H1 (cell line): ENCODE measurements around the gene DGAT2L6. TPM values are rescaled to one million over a fixed set of nuclear protein-coding genes. Genes with fewer than 3 reads are reported as not detected.

ENCODE experiments used
- CTCF ChIA-PET: fragments of 300-600 bp; sonication (Branson Sonifier 250); formaldehyde crosslinking; loops from one replicate; lab custom pipeline; 2021; ENCODE audit not compliant: partially characterized antibody; lab: Charles Lee
- POLR2A ChIA-PET: fragments of 300-600 bp; sonication (Branson Sonifier 250); formaldehyde crosslinking; loops from one replicate; lab custom pipeline; 2021; ENCODE audit warnings: inconsistent platforms; ENCODE audit not compliant: partially characterized antibody; lab: Charles Lee
- DNase-seq, 2 experiments: peaks; one replicate each; pipeline versions ENCODE4 v3.0.0 to v3.0.0-alpha.2; 2010 to 2022; ENCODE audit warnings: low spot score in 2 of 2, low read depth in 1 of 2, mixed read lengths in 1 of 2
- FAIRE-seq: peaks from 2 replicates; lab custom pipeline; 2011; peaks lifted over from hg19 to GRCh38; lab: Jason Lieb, UNC
- H2AFZ ChIP-seq: 2 replicates; pipeline ENCODE4 v1.8.1; 2012; ENCODE audit warnings: low read length, inconsistent platforms
- H2AK5ac ChIP-seq: 2 replicates; pipeline ENCODE4 v1.6.1; 2013; ENCODE audit warnings: low read depth, low read length
- H2BK120ac ChIP-seq: replicated peaks from 2 replicates; pipeline ENCODE3; 2013; ENCODE audit warnings: low read depth, low read length, inconsistent platforms
- H2BK12ac ChIP-seq: 2 replicates; pipeline ENCODE4 v1.6.1; 2013; ENCODE audit warnings: low read depth, low read length
- H2BK15ac ChIP-seq: 2 replicates; pipeline ENCODE4 v1.6.1; 2013; ENCODE audit warnings: low read length
- H2BK20ac ChIP-seq: 2 replicates; pipeline ENCODE4 v1.6.1; 2013; ENCODE audit warnings: low read length
- H2BK5ac ChIP-seq: 2 replicates; pipeline ENCODE4 v1.6.1; 2013; ENCODE audit warnings: low read depth, low read length
- H3K14ac ChIP-seq: 2 replicates; pipeline ENCODE4 v1.6.1; 2013; ENCODE audit warnings: inconsistent platforms; ENCODE audit not compliant: insufficient read length
- H3K18ac ChIP-seq: 2 replicates; pipeline ENCODE4 v1.6.1; 2013; ENCODE audit warnings: low read length; ENCODE audit errors: extremely low read depth
- H3K23ac ChIP-seq: 2 replicates; pipeline ENCODE4 v1.6.1; 2013; ENCODE audit warnings: inconsistent platforms; ENCODE audit not compliant: insufficient read length
- H3K23me2 ChIP-seq: 2 replicates; pipeline ENCODE4 v1.6.1; 2013; ENCODE audit warnings: low read depth, low read length
- H3K27ac ChIP-seq: 2 replicates; pipeline ENCODE4 v1.6.1; 2011; ENCODE audit warnings: low read depth, low read length, inconsistent platforms
- H3K27me3 ChIP-seq, 4 experiments: replicated peaks in 1 of 4; 1 replicate in 1 of 4; 2 replicates in 3 of 4; pipeline versions ENCODE4 v1.6.1 to v1.8.1; 2011 to 2013; ENCODE audit warnings: low read length in 3 of 4, mild to moderate bottlenecking in 3 of 4, inconsistent platforms in 2 of 4, mixed read lengths in 2 of 4, moderate library complexity in 1 of 4; ENCODE audit not compliant: control insufficient read depth in 3 of 4, insufficient read depth in 3 of 4; ENCODE audit errors: extremely low read depth in 1 of 4
- H3K36me3 ChIP-seq, 4 experiments: 2 replicates each; pipeline versions ENCODE4 v1.6.1 to v1.8.1; 2011 to 2013; ENCODE audit warnings: mild to moderate bottlenecking in 4 of 4, low read length in 3 of 4, moderate library complexity in 2 of 4, control low read depth in 1 of 4, inconsistent platforms in 1 of 4; ENCODE audit not compliant: insufficient read depth in 4 of 4, control insufficient read depth in 2 of 4
- H3K4ac ChIP-seq: replicated peaks from 2 replicates; pipeline ENCODE3; 2013; ENCODE audit warnings: low read length, low read depth, mixed read lengths, inconsistent platforms; ENCODE audit not compliant: insufficient read length
- H3K4me1 ChIP-seq, 4 experiments: replicated peaks in 1 of 4; 1 replicate in 1 of 4; 2 replicates in 3 of 4; pipeline versions ENCODE4 v1.6.1 to v1.8.1; 2011 to 2013; ENCODE audit warnings: low read length in 3 of 4, inconsistent platforms in 2 of 4, mixed read lengths in 1 of 4; ENCODE audit not compliant: insufficient read depth in 4 of 4, control insufficient read depth in 3 of 4
- H3K4me2 ChIP-seq, 2 experiments: 2 replicates each; pipeline versions ENCODE4 v1.6.1 to v1.8.1; 2011 to 2013; ENCODE audit warnings: low read depth in 2 of 2, low read length in 2 of 2, control low read depth in 1 of 2, inconsistent platforms in 1 of 2, mild to moderate bottlenecking in 1 of 2; ENCODE audit not compliant: insufficient read depth in 1 of 2
- H3K4me3 ChIP-seq, 4 experiments: fragments of 200-600, 300-600 bp in 1 of 4; sonication (generic), shearing (Covaris generic), sonication (Bioruptor Twin) in 1 of 4; 2 replicates each; pipeline versions ENCODE4 v1.5.1 to v1.8.1; 2011 to 2016; ENCODE audit warnings: low read length in 4 of 4, low read depth in 3 of 4, control low read depth in 2 of 4, inconsistent platforms in 2 of 4, mild to moderate bottlenecking in 2 of 4, mixed read lengths in 1 of 4, moderate library complexity in 1 of 4; ENCODE audit not compliant: insufficient read depth in 2 of 4; ENCODE audit errors: extremely low read depth in 1 of 4
- H3K56ac ChIP-seq: replicated peaks from 2 replicates; pipeline ENCODE3; 2013; ENCODE audit warnings: low read depth, mild to moderate bottlenecking, mixed read lengths, low read length, inconsistent platforms; ENCODE audit not compliant: insufficient read length
- H3K79me1 ChIP-seq: 2 replicates; pipeline ENCODE4 v1.6.1; 2013; ENCODE audit warnings: low read depth, low read length, control low read depth
- H3K79me2 ChIP-seq, 2 experiments: 2 replicates each; pipeline versions ENCODE4 v1.6.1 to v1.8.1; 2012 to 2013; ENCODE audit warnings: low read length in 2 of 2, mild to moderate bottlenecking in 2 of 2, inconsistent platforms in 1 of 2; ENCODE audit not compliant: insufficient read depth in 2 of 2, control insufficient read depth in 1 of 2
- H3K9ac ChIP-seq, 4 experiments: replicated peaks in 1 of 4; 1 replicate in 1 of 4; 2 replicates in 3 of 4; pipeline versions ENCODE4 v1.6.1 to v1.8.1; 2011 to 2013; ENCODE audit warnings: low read depth in 3 of 4, low read length in 3 of 4, control low read depth in 2 of 4, mild to moderate bottlenecking in 2 of 4, moderate library complexity in 2 of 4, inconsistent platforms in 1 of 4; ENCODE audit errors: extremely low read depth in 1 of 4
- H3K9me3 ChIP-seq, 2 experiments: 2 replicates each; pipeline versions ENCODE4 v1.6.1 to v1.8.1; 2012 to 2013; ENCODE audit warnings: mild to moderate bottlenecking in 2 of 2, moderate library complexity in 2 of 2, control low read depth in 1 of 2, inconsistent platforms in 1 of 2, low read depth in 1 of 2, low read length in 1 of 2, mixed read lengths in 1 of 2; ENCODE audit not compliant: insufficient read depth in 2 of 2
- H4K20me1 ChIP-seq, 2 experiments: replicated peaks in 1 of 2; 2 replicates each; pipeline versions ENCODE3 to v1.8.1; 2011 to 2013; ENCODE audit warnings: inconsistent platforms in 2 of 2, low read length in 2 of 2, mild to moderate bottlenecking in 1 of 2; ENCODE audit not compliant: insufficient read depth in 2 of 2, control insufficient read depth in 1 of 2
- H4K5ac ChIP-seq: 2 replicates; pipeline ENCODE4 v1.6.1; 2013; ENCODE audit warnings: low read length, low read depth, mixed read lengths, inconsistent platforms; ENCODE audit not compliant: insufficient read length
- H4K8ac ChIP-seq: 2 replicates; pipeline ENCODE4 v1.8.0; 2013; ENCODE audit warnings: mild to moderate bottlenecking, moderate library complexity, low read length, inconsistent platforms; ENCODE audit not compliant: insufficient read depth; ENCODE audit errors: extremely low read depth
- H4K91ac ChIP-seq: replicated peaks from 2 replicates; pipeline ENCODE3; 2013; ENCODE audit warnings: low read length, mixed read lengths, inconsistent platforms; ENCODE audit not compliant: insufficient read length
- CEBPB ChIP-seq: IDR thresholded peaks from 2 replicates; pipeline ENCODE4 v1.6.1; 2012; ENCODE audit warnings: low read depth, low read length
- CTCF ChIP-seq, 3 experiments: IDR thresholded peaks; 1 replicate in 2 of 3; 2 replicates in 1 of 3; pipeline versions ENCODE4 v1.5.1 to v1.6.1; 2011; ENCODE audit warnings: low read length in 3 of 3, mild to moderate bottlenecking in 3 of 3, inconsistent platforms in 2 of 3, low read depth in 1 of 3, moderate library complexity in 1 of 3; ENCODE audit not compliant: insufficient read depth in 1 of 3; ENCODE audit errors: control extremely low read depth in 1 of 3
- GABPA ChIP-seq: IDR thresholded peaks from 2 replicates; pipeline ENCODE4 v1.6.1; 2011; ENCODE audit warnings: mild to moderate bottlenecking, low read length, moderate library complexity, borderline replicate concordance; ENCODE audit not compliant: insufficient read depth
- NRF1 ChIP-seq: IDR thresholded peaks from 2 replicates; pipeline ENCODE4 v1.6.1; 2011; ENCODE audit warnings: mild to moderate bottlenecking, low read depth, low read length, improper control_type of control experiment
- POLR2AphosphoS5 ChIP-seq: IDR thresholded peaks from 2 replicates; pipeline ENCODE4 v1.6.1; 2011; ENCODE audit warnings: low read depth, low read length
- RXRA ChIP-seq: IDR thresholded peaks from 2 replicates; pipeline ENCODE4 v1.6.1; 2011; ENCODE audit warnings: low read depth, mild to moderate bottlenecking, low read length, moderate library complexity; ENCODE audit not compliant: insufficient read depth
- polyA plus RNA-seq, 7 experiments: library from polyadenylated mRNA; depleted of rRNA in 3 of 7; stranded (reverse) in 5 of 7; unstranded in 2 of 7; fragments of >200 nt in 5 of 7; fragments of 200-250 nt in 2 of 7; gene quantifications; 1 replicate in 5 of 7; 2 replicates in 1 of 7; 4 replicates in 1 of 7; pipeline versions ENCODE4 v1.2.1 to v1.2.3, GENCODE V29; 2011 to 2013; ENCODE audit warnings: missing spikeins in 2 of 7, mixed read lengths in 2 of 7
- total RNA-seq: library from RNA; stranded (reverse); fragmentation: NEBNext Ultra II Directional; extraction: Animal tissue kit (Norgen Biotek cat#: 25700); gene quantifications from 2 replicates; pipeline ENCODE4 v1.2.1, GENCODE V29; 2021

DGAT2L6 gene
- total and polyA plus RNA-seq, 2 of the 8 experiments (the other 6 are each of a cell fraction or from before 2014, with no cell fraction given) = not detected

GRCh38 chrX:70226048-70226447, 48.8 kb downstream of the DGAT2L6 start:
- H3K9ac ChIP-seq = no peak overlapping the region
- no peak overlapping the region for H2BK5ac ChIP-seq
- no peaks in the 10 kb centered on the region for H3K36me3 ChIP-seq
- no peak overlapping the region for H2AFZ ChIP-seq
- no peaks in the 10 kb centered on the region for H3K23me2 ChIP-seq
- no peak overlapping the region for H4K8ac ChIP-seq
- H3K79me2 ChIP-seq = no peaks in the 10 kb centered on the region
- ChIA-PET CTCF (interaction anchor here (1.3 kb wide), 1 partner anchor 29 kb away, joined by 3 read pairs; no protein-coding TSS in a partner anchor), POLR2A (no interaction called here)
- DNase-seq (no peak), FAIRE-seq (no peak)
- H2BK12ac ChIP-seq = no peak overlapping the region
- H3K23ac ChIP-seq = no peak overlapping the region
- H4K91ac ChIP-seq = no peak overlapping the region
- H2BK15ac ChIP-seq = no peak overlapping the region
- H3K4ac ChIP-seq = no peak overlapping the region
- no peak overlapping the region for H2BK20ac ChIP-seq
- H3K18ac ChIP-seq = no peak overlapping the region
- no peak for TF ChIP-seq RXRA
- TF ChIP-seq POLR2AphosphoS5 = no peak
- TF ChIP-seq CTCF (IDR thresholded peaks at IDR 0.05; ENCODE audit: control extremely low read depth in 1 of 3, insufficient read depth in 1 of 3, low read depth in 1 of 3, low read length in 3 of 3) = no peak
- TF ChIP-seq NRF1 = no peak
- TF ChIP-seq GABPA = no peak
- no peak for TF ChIP-seq CEBPB
- H3K4me1 ChIP-seq = no peaks in the 10 kb centered on the region
- H3K4me3 ChIP-seq = no peak overlapping the region
- H4K5ac ChIP-seq = no peak overlapping the region
- no peaks in the 10 kb centered on the region for H3K9me3 ChIP-seq
- H3K27ac ChIP-seq = no peak overlapping the region
- H3K79me1 ChIP-seq = no peaks in the 10 kb centered on the region
- no peak overlapping the region for H3K4me2 ChIP-seq
- H2AK5ac ChIP-seq = no peak overlapping the region
- H4K20me1 ChIP-seq = no peaks in the 10 kb centered on the region
- no peaks in the 10 kb centered on the region for H3K27me3 ChIP-seq
- no peak overlapping the region for H2BK120ac ChIP-seq
- H3K14ac ChIP-seq = no peak overlapping the region
- H3K56ac ChIP-seq = no peak overlapping the region
